CD8-positive, alpha-beta memory T cell (primary cell): ENCODE data around the gene ZNF740. TPM values are rescaled to one million over a fixed set of nuclear protein-coding genes. Genes with fewer than 3 reads are reported as not detected.
A peak's percentile ranks its signal among the peaks of the same experiment; 100 is the strongest.

Experiments used
- CTCF ChIA-PET: fragments of 350-600 bp; sonication (Branson Sonifier 250); formaldehyde crosslinking; loops from one replicate; lab custom pipeline; 2021; ENCODE audit warnings: antibody characterized with exemption; lab: Charles Lee
- POLR2A ChIA-PET: fragments of 350-600 bp; sonication (Branson Sonifier 250); formaldehyde crosslinking; loops from one replicate; lab custom pipeline; 2021; ENCODE audit warnings: antibody characterized with exemption; lab: Charles Lee
- DNase-seq, 5 donors: peaks; one replicate each; pipeline versions ENCODE4 v3.0.0 to v3.0.0-alpha.2; 2020 to 2022; ENCODE audit warnings: mixed read lengths in 1 of 5
- H3K27ac ChIP-seq: one replicate; pipeline ENCODE4 v1.7.0; 2013; ENCODE audit warnings: low read depth, mild to moderate bottlenecking, low read length, moderate library complexity
- H3K27me3 ChIP-seq: 2 replicates; pipeline ENCODE4 v1.7.0; 2013; ENCODE audit warnings: low read length, mild to moderate bottlenecking; ENCODE audit not compliant: insufficient read depth, poor library complexity, severe bottlenecking
- H3K36me3 ChIP-seq: 2 replicates; pipeline ENCODE4 v1.7.0; 2013; ENCODE audit warnings: mild to moderate bottlenecking, low read length, moderate library complexity; ENCODE audit not compliant: insufficient read depth
- H3K4me1 ChIP-seq: 2 replicates; pipeline ENCODE4 v1.7.0; 2013; ENCODE audit warnings: mild to moderate bottlenecking, low read length, moderate library complexity; ENCODE audit not compliant: insufficient read depth
- H3K4me3 ChIP-seq: 2 replicates; pipeline ENCODE4 v1.7.0; 2013; ENCODE audit warnings: mild to moderate bottlenecking, low read length
- H3K9me3 ChIP-seq: 2 replicates; pipeline ENCODE4 v1.7.0; 2013; ENCODE audit warnings: mild to moderate bottlenecking, low read length
- H3K27ac Mint-ChIP-seq, 8 donors: one replicate each; pipeline ENCODE4 v1.8.0; 2020 to 2021; ENCODE audit warnings: mixed read lengths in 8 of 8, mild to moderate bottlenecking in 6 of 8, inconsistent platforms in 3 of 8, moderate library complexity in 3 of 8
- H3K27me3 Mint-ChIP-seq, 2 donors: one replicate each; pipeline ENCODE4 v1.8.0; 2020 to 2021; ENCODE audit warnings: mixed read lengths in 2 of 2, mild to moderate bottlenecking in 1 of 2, moderate library complexity in 1 of 2
- H3K36me3 Mint-ChIP-seq, 3 donors: one replicate each; pipeline ENCODE4 v1.8.0; 2020 to 2021; ENCODE audit warnings: mixed read lengths in 3 of 3, inconsistent platforms in 1 of 3, mild to moderate bottlenecking in 1 of 3
- H3K4me1 Mint-ChIP-seq, 3 donors: one replicate each; pipeline ENCODE4 v1.8.0; 2020 to 2021; ENCODE audit warnings: mixed read lengths in 3 of 3, inconsistent platforms in 1 of 3, mild to moderate bottlenecking in 1 of 3
- H3K4me3 Mint-ChIP-seq, 7 donors: one replicate each; pipeline ENCODE4 v1.8.0; 2020 to 2021; ENCODE audit warnings: mixed read lengths in 7 of 7, mild to moderate bottlenecking in 6 of 7, moderate library complexity in 4 of 7, inconsistent platforms in 2 of 7
- H3K9me3 Mint-ChIP-seq, 5 donors: one replicate each; pipeline ENCODE4 v1.8.0; 2020 to 2022; ENCODE audit warnings: mixed read lengths in 5 of 5, mild to moderate bottlenecking in 3 of 5, moderate library complexity in 2 of 5, inconsistent platforms in 1 of 5
- polyA plus RNA-seq: library from polyadenylated mRNA; unstranded; fragments of 300-500 nt; fragmentation: Illumina TruSeq; gene quantifications from one replicate; pipeline ENCODE4 v1.2.3, GENCODE V29; 2021
- total RNA-seq, 2 experiments: library from RNA; stranded (reverse); gene quantifications; one replicate each; pipeline ENCODE4 v1.2.3, GENCODE V29; 2021

The ZNF740 gene
- total RNA-seq (10 to 100 TPM; 50.4 to 52.0 TPM), polyA plus RNA-seq (3.3 TPM)

GRCh38 chr12:53180220-53180930 lies at the start of gene ZNF740, which contains the start of gene CSAD:
TSS of gene ZNF740 (plus strand) at chr12:53180722. CDS start at chr12:53181984, 1,262 bp downstream.
TSS of gene CSAD (minus strand) at chr12:53180925. CDS start at chr12:53173470, 7,455 bp downstream.
- peaks cover 17% of the 10 kb centered on the region for H3K36me3 ChIP-seq
- no peaks in the 10 kb centered on the region for H3K9me3 Mint-ChIP-seq
- peak within 1 kb of the TSS; percentile 86 for H3K27ac ChIP-seq
- H3K27ac Mint-ChIP-seq = peak within 1 kb of the TSS; percentile 88 to 99 (median 96)
- H3K9me3 ChIP-seq = no peaks in the 10 kb centered on the region
- POLR2A ChIA-PET = interaction anchor here (0.6 to 4.1 kb wide), 18 partner anchors 9 to 320 kb away, joined by 3 to 20 read pairs (median 7); partner anchors contain the start of genes ESPL1, ITGB7, MYG1 and PFDN5
- H3K4me1 Mint-ChIP-seq = peaks cover 51 to 56% (median 54%) of the 10 kb centered on the region in 3 donors
- H3K4me3 Mint-ChIP-seq = peak within 1 kb of the TSS; percentile 89 to 97 (median 93)
- peak within 1 kb of the TSS; percentile 79 for H3K4me3 ChIP-seq
- CTCF ChIA-PET = interaction anchor here (0.7 to 3.7 kb wide), 25 partner anchors 8 to 165 kb away, joined by 3 to 30 read pairs (median 6); partner anchors contain the start of genes AAAS, ESPL1 and ITGB7
- H3K36me3 Mint-ChIP-seq = peaks cover 0 to 47% (median 9%) of the 10 kb centered on the region in 3 donors
- DNase-seq = peak; percentile 96 to 99 (median 97)
- no peaks in the 10 kb centered on the region for H3K27me3 Mint-ChIP-seq
- H3K4me1 ChIP-seq = peaks cover 45% of the 10 kb centered on the region
- H3K27me3 ChIP-seq = no peaks in the 10 kb centered on the region

- no peaks in the 10 kb centered on the region for H3K4me1 Mint-ChIP-seq
- no peak overlapping the region for H3K4me3 ChIP-seq
- no peak overlapping the region for H3K4me3 Mint-ChIP-seq
- ChIA-PET POLR2A (no interaction called here), CTCF (no interaction called here)
- DNase-seq = no peak
- H3K4me1 ChIP-seq = no peaks in the 10 kb centered on the region
- H3K27me3 ChIP-seq = no peaks in the 10 kb centered on the region
- H3K36me3 Mint-ChIP-seq = no peaks in the 10 kb centered on the region
- peaks cover 0 to 1% of the 10 kb centered on the region in 2 donors for H3K27me3 Mint-ChIP-seq
- H3K27ac ChIP-seq = no peak overlapping the region
- H3K9me3 ChIP-seq = no peaks in the 10 kb centered on the region
- peaks cover 0 to 3% (median 2%) of the 10 kb centered on the region in 5 donors for H3K9me3 Mint-ChIP-seq
- H3K27ac Mint-ChIP-seq = peak overlapping the region in 1 of 8 donors; percentile 34
- H3K36me3 ChIP-seq = no peaks in the 10 kb centered on the region
These were observed 48.7 kb upstream of the ZNF740 start for GRCh38 chr12:53131844-53132243.

- POLR2A ChIA-PET = interaction anchor here (0.6 kb wide), 1 partner anchor 23 kb away, joined by 4 read pairs; no protein-coding TSS in a partner anchor
- CTCF ChIA-PET = interaction anchor here (1.2 kb wide), 1 partner anchor 68 kb away, joined by 4 read pairs; no protein-coding TSS in a partner anchor
- peaks cover 0 to 11% (median 2%) of the 10 kb centered on the region in 3 donors for H3K36me3 Mint-ChIP-seq
- Histone ChIP-seq H3K9me3 (no peaks in the 10 kb centered on the region), H3K27me3 (no peaks in the 10 kb centered on the region), H3K36me3 (no peaks in the 10 kb centered on the region), H3K27ac (no peak overlapping the region), H3K4me1 (no peaks in the 10 kb centered on the region), H3K4me3 (no peak overlapping the region)
- H3K9me3 Mint-ChIP-seq = peaks cover 8 to 14% (median 12%) of the 10 kb centered on the region in 5 donors
- no peak for DNase-seq
- no peak overlapping the region for H3K27ac Mint-ChIP-seq
- H3K4me3 Mint-ChIP-seq = no peak overlapping the region
- H3K4me1 Mint-ChIP-seq = no peaks in the 10 kb centered on the region
- H3K27me3 Mint-ChIP-seq = peaks cover 10 to 14% of the 10 kb centered on the region in 2 donors
These were observed 46.8 kb upstream of the ZNF740 start for GRCh38 chr12:53133722-53134121.

- no peaks in the 10 kb centered on the region for H3K9me3 ChIP-seq
- H3K36me3 ChIP-seq = no peaks in the 10 kb centered on the region
- no peak overlapping the region for H3K27ac ChIP-seq
- Mint-ChIP-seq H3K4me3 (no peak overlapping the region), H3K9me3 (peaks cover 0 to 5% (median 3%) of the 10 kb centered on the region in 5 donors), H3K4me1 (no peaks in the 10 kb centered on the region), H3K27me3 (peaks cover 5 to 8% of the 10 kb centered on the region in 2 donors), H3K36me3 (peaks cover 0 to 5% (median 0%) of the 10 kb centered on the region in 3 donors), H3K27ac (no peak overlapping the region)
- H3K4me1 ChIP-seq = no peaks in the 10 kb centered on the region
- no peaks in the 10 kb centered on the region for H3K27me3 ChIP-seq
- CTCF ChIA-PET = no interaction called here
- H3K4me3 ChIP-seq = no peak overlapping the region
- no peak for DNase-seq
- POLR2A ChIA-PET = interaction anchor here (0.6 kb wide), 1 partner anchor 26 kb away, joined by 6 read pairs; no protein-coding TSS in a partner anchor
These were observed 37.2 kb upstream of the ZNF740 start for GRCh38 chr12:53143355-53143754.

GRCh38 chr12:53145383-53146260 lies 34.9 kb upstream of the ZNF740 start:
- Histone ChIP-seq H3K4me3 (no peak overlapping the region), H3K36me3 (no peaks in the 10 kb centered on the region), H3K27ac (no peak overlapping the region), H3K4me1 (no peaks in the 10 kb centered on the region), H3K27me3 (no peaks in the 10 kb centered on the region), H3K9me3 (no peaks in the 10 kb centered on the region)
- peaks cover 0 to 1% of the 10 kb centered on the region in 2 donors for H3K27me3 Mint-ChIP-seq
- H3K4me1 Mint-ChIP-seq = no peaks in the 10 kb centered on the region
- ChIA-PET CTCF (no interaction called here), POLR2A (no interaction called here)
- no peak overlapping the region for H3K27ac Mint-ChIP-seq
- no peak for DNase-seq
- H3K36me3 Mint-ChIP-seq = no peaks in the 10 kb centered on the region
- H3K9me3 Mint-ChIP-seq = no peaks in the 10 kb centered on the region
- no peak overlapping the region for H3K4me3 Mint-ChIP-seq

GRCh38 chr12:53147181-53147580 lies 33.3 kb upstream of the ZNF740 start:
- Mint-ChIP-seq H3K4me3 (no peak overlapping the region), H3K36me3 (no peaks in the 10 kb centered on the region), H3K27me3 (no peaks in the 10 kb centered on the region), H3K9me3 (no peaks in the 10 kb centered on the region), H3K4me1 (no peaks in the 10 kb centered on the region), H3K27ac (no peak overlapping the region)
- no peak for DNase-seq
- CTCF ChIA-PET = no interaction called here
- H3K36me3 ChIP-seq = no peaks in the 10 kb centered on the region
- no peaks in the 10 kb centered on the region for H3K9me3 ChIP-seq
- POLR2A ChIA-PET = no interaction called here
- H3K4me1 ChIP-seq = no peaks in the 10 kb centered on the region
- no peak overlapping the region for H3K4me3 ChIP-seq
- H3K27ac ChIP-seq = no peak overlapping the region
- no peaks in the 10 kb centered on the region for H3K27me3 ChIP-seq

- H3K27ac ChIP-seq = no peak overlapping the region
- Mint-ChIP-seq H3K9me3 (no peaks in the 10 kb centered on the region), H3K27me3 (no peaks in the 10 kb centered on the region), H3K4me3 (no peak overlapping the region), H3K4me1 (no peaks in the 10 kb centered on the region), H3K36me3 (no peaks in the 10 kb centered on the region), H3K27ac (no peak overlapping the region)
- ChIA-PET POLR2A (no interaction called here), CTCF (no interaction called here)
- no peaks in the 10 kb centered on the region for H3K4me1 ChIP-seq
- no peak for DNase-seq
- no peaks in the 10 kb centered on the region for H3K36me3 ChIP-seq
- no peak overlapping the region for H3K4me3 ChIP-seq
- no peaks in the 10 kb centered on the region for H3K27me3 ChIP-seq
- H3K9me3 ChIP-seq = no peaks in the 10 kb centered on the region
These were observed 32.9 kb upstream of the ZNF740 start for GRCh38 chr12:53147653-53148052.
